Memory B cell (primary cell): ENCODE data around the gene PBX1.

Experiments
- ATAC-seq: fragments of 150-1000 bp; cut with Tn5 transposase; 2 replicates; pipeline ENCODE4 v1.10.0; 2021; ENCODE audit warnings: low read depth, mild to moderate bottlenecking, moderate library complexity
- DNase-seq, 2 donors: peaks; one replicate each; pipeline ENCODE4 v3.0.0; 2022; ENCODE audit warnings: low spot score in 2 of 2
- H3K27ac Mint-ChIP-seq: one replicate; pipeline ENCODE4 v1.8.0; 2022; ENCODE audit warnings: mild to moderate bottlenecking, moderate library complexity, mixed read lengths
- H3K27me3 Mint-ChIP-seq: one replicate; pipeline ENCODE4 v1.8.0; 2022; ENCODE audit warnings: mixed read lengths
- H3K36me3 Mint-ChIP-seq: one replicate; pipeline ENCODE4 v1.8.0; 2022; ENCODE audit warnings: mild to moderate bottlenecking, mixed read lengths
- H3K4me1 Mint-ChIP-seq: one replicate; pipeline ENCODE4 v1.8.0; 2022; ENCODE audit warnings: mixed read lengths
- H3K4me3 Mint-ChIP-seq: one replicate; pipeline ENCODE4 v1.8.0; 2022; ENCODE audit warnings: mild to moderate bottlenecking, moderate library complexity, mixed read lengths
- H3K9me3 Mint-ChIP-seq: one replicate; pipeline ENCODE4 v1.8.0; 2022; ENCODE audit warnings: mixed read lengths

PBX1 gene

GRCh38 chr1:164716992-164717703, 158.2 kb downstream of the PBX1 start:
- no peak for ATAC-seq
- no peak overlapping the region for H3K27ac Mint-ChIP-seq
- no peaks in the 10 kb centered on the region for H3K36me3 Mint-ChIP-seq
- DNase-seq: no peak
- H3K4me1 Mint-ChIP-seq: peaks cover 2% of the 10 kb centered on the region
- H3K9me3 Mint-ChIP-seq: no peaks in the 10 kb centered on the region
- H3K4me3 Mint-ChIP-seq: no peak overlapping the region
- H3K27me3 Mint-ChIP-seq: no peaks in the 10 kb centered on the region

GRCh38 chr1:164718821-164719220, 159.8 kb downstream of the PBX1 start:
- H3K9me3 Mint-ChIP-seq: peaks cover 2% of the 10 kb centered on the region
- no peak overlapping the region for H3K27ac Mint-ChIP-seq

GRCh38 chr1:164719676-164720439, 160.9 kb downstream of the PBX1 start:
- Mint-ChIP-seq H3K9me3 (peaks cover 2% of the 10 kb centered on the region), H3K4me1 (peaks cover 2% of the 10 kb centered on the region), H3K36me3 (no peaks in the 10 kb centered on the region), H3K27ac (no peak overlapping the region), H3K4me3 (no peak overlapping the region), H3K27me3 (peaks cover 3% of the 10 kb centered on the region)
- no peak for DNase-seq
- ATAC-seq: no peak

More at GRCh38 chr1:164718821-164719220, 159.8 kb downstream of the PBX1 start:
- Mint-ChIP-seq H3K4me3 (no peak overlapping the region), H3K27me3 (peaks cover 3% of the 10 kb centered on the region), H3K36me3 (no peaks in the 10 kb centered on the region), H3K4me1 (peaks cover 2% of the 10 kb centered on the region)
- DNase-seq (no peak), ATAC-seq (no peak)

GRCh38 chr1:164720440-164721227, 161.7 kb downstream of the PBX1 start:
- H3K9me3 Mint-ChIP-seq: peaks cover 2% of the 10 kb centered on the region
- ATAC-seq: no peak
- no peaks in the 10 kb centered on the region for H3K36me3 Mint-ChIP-seq
- DNase-seq: no peak
- H3K4me3 Mint-ChIP-seq: no peak overlapping the region
- peaks cover 2% of the 10 kb centered on the region for H3K4me1 Mint-ChIP-seq
- H3K27ac Mint-ChIP-seq: no peak overlapping the region
- peaks cover 5% of the 10 kb centered on the region for H3K27me3 Mint-ChIP-seq

- H3K4me3 Mint-ChIP-seq: no peak overlapping the region
- no peak overlapping the region for H3K27ac Mint-ChIP-seq
- peaks cover 2% of the 10 kb centered on the region for H3K4me1 Mint-ChIP-seq
- peaks cover 2% of the 10 kb centered on the region for H3K9me3 Mint-ChIP-seq
- no peaks in the 10 kb centered on the region for H3K36me3 Mint-ChIP-seq
- peaks cover 5% of the 10 kb centered on the region for H3K27me3 Mint-ChIP-seq
- DNase-seq: no peak
- ATAC-seq: no peak
Measured at GRCh38 chr1:164721228-164721496, 162.2 kb downstream of the PBX1 start.

- DNase-seq (no peak), ATAC-seq (no peak)
- Mint-ChIP-seq H3K4me1 (peaks cover 2% of the 10 kb centered on the region), H3K36me3 (no peaks in the 10 kb centered on the region), H3K9me3 (peaks cover 2% of the 10 kb centered on the region), H3K4me3 (no peak overlapping the region), H3K27me3 (peaks cover 5% of the 10 kb centered on the region), H3K27ac (no peak overlapping the region)
Measured at GRCh38 chr1:164723296-164723798, 164.4 kb downstream of the PBX1 start.

- Mint-ChIP-seq H3K27me3 (peaks cover 5% of the 10 kb centered on the region), H3K4me1 (peaks cover 2% of the 10 kb centered on the region), H3K36me3 (no peaks in the 10 kb centered on the region), H3K9me3 (peaks cover 2% of the 10 kb centered on the region), H3K27ac (no peak overlapping the region), H3K4me3 (no peak overlapping the region)
- no peak for ATAC-seq
- no peak for DNase-seq
Measured at GRCh38 chr1:164725401-164725800, 166.4 kb downstream of the PBX1 start.

- DNase-seq: no peak
- Mint-ChIP-seq H3K27ac (no peak overlapping the region), H3K27me3 (peaks cover 5% of the 10 kb centered on the region)
Measured at GRCh38 chr1:164726235-164726634, 167.3 kb downstream of the PBX1 start.

GRCh38 chr1:164728719-164729118, 169.7 kb downstream of the PBX1 start:
- Mint-ChIP-seq H3K27ac (no peak overlapping the region), H3K27me3 (peaks cover 3% of the 10 kb centered on the region), H3K9me3 (peaks cover 1% of the 10 kb centered on the region), H3K4me3 (no peak overlapping the region), H3K36me3 (no peaks in the 10 kb centered on the region), H3K4me1 (no peaks in the 10 kb centered on the region)
- no peak for ATAC-seq
- DNase-seq: no peak

More at GRCh38 chr1:164726235-164726634, 167.3 kb downstream of the PBX1 start:
- no peaks in the 10 kb centered on the region for H3K4me1 Mint-ChIP-seq
- peaks cover 2% of the 10 kb centered on the region for H3K9me3 Mint-ChIP-seq
- H3K4me3 Mint-ChIP-seq: no peak overlapping the region
- ATAC-seq: no peak
- H3K36me3 Mint-ChIP-seq: no peaks in the 10 kb centered on the region

- no peak for DNase-seq
- Mint-ChIP-seq H3K4me1 (no peaks in the 10 kb centered on the region), H3K4me3 (no peak overlapping the region), H3K9me3 (peaks cover 1% of the 10 kb centered on the region), H3K27ac (no peak overlapping the region), H3K36me3 (no peaks in the 10 kb centered on the region), H3K27me3 (peaks cover 2% of the 10 kb centered on the region)
- ATAC-seq: no peak
Measured at GRCh38 chr1:164731161-164731876, 172.3 kb downstream of the PBX1 start.

- ATAC-seq (no peak), DNase-seq (no peak)
- Mint-ChIP-seq H3K4me1 (no peaks in the 10 kb centered on the region), H3K27ac (no peak overlapping the region), H3K9me3 (peaks cover 1% of the 10 kb centered on the region), H3K27me3 (peaks cover 2% of the 10 kb centered on the region), H3K36me3 (no peaks in the 10 kb centered on the region), H3K4me3 (no peak overlapping the region)
Measured at GRCh38 chr1:164733070-164733469, 174.1 kb downstream of the PBX1 start.

GRCh38 chr1:164733734-164734133, 174.8 kb downstream of the PBX1 start:
- peaks cover 1% of the 10 kb centered on the region for H3K9me3 Mint-ChIP-seq
- H3K4me1 Mint-ChIP-seq: no peaks in the 10 kb centered on the region
- H3K4me3 Mint-ChIP-seq: no peak overlapping the region
- ATAC-seq (no peak), DNase-seq (no peak)
- H3K27me3 Mint-ChIP-seq: peaks cover 2% of the 10 kb centered on the region
- no peaks in the 10 kb centered on the region for H3K36me3 Mint-ChIP-seq
- no peak overlapping the region for H3K27ac Mint-ChIP-seq

GRCh38 chr1:164735315-164736052, 176.5 kb downstream of the PBX1 start:
- H3K4me3 Mint-ChIP-seq: no peak overlapping the region
- H3K4me1 Mint-ChIP-seq: no peaks in the 10 kb centered on the region
- no peaks in the 10 kb centered on the region for H3K36me3 Mint-ChIP-seq
- peaks cover 1% of the 10 kb centered on the region for H3K9me3 Mint-ChIP-seq
- H3K27me3 Mint-ChIP-seq: peaks cover 2% of the 10 kb centered on the region
- H3K27ac Mint-ChIP-seq: no peak overlapping the region
- DNase-seq (no peak), ATAC-seq (no peak)
